Colonic mucosa (tissue), 4 donors: ENCODE results near the gene TNIK. TPM values are rescaled to one million over a fixed set of nuclear protein-coding genes. Genes with fewer than 3 reads are reported as not detected.

Experiments
- DNase-seq: peaks from one replicate; pipeline ENCODE4 v3.0.0-alpha.2; 2020
- H3K27ac ChIP-seq: fragments of 200-600 bp; one replicate; pipeline ENCODE4 v1.8.0; 2021
- H3K27me3 ChIP-seq: fragments of 200-600 bp; one replicate; pipeline ENCODE4 v1.8.0; 2021
- H3K36me3 ChIP-seq: fragments of 200-600 bp; one replicate; pipeline ENCODE4 v1.8.0; 2021
- H3K4me1 ChIP-seq: fragments of 200-600 bp; one replicate; pipeline ENCODE4 v1.8.0; 2021; ENCODE audit warnings: mild to moderate bottlenecking
- H3K4me3 ChIP-seq: fragments of 200-600 bp; one replicate; pipeline ENCODE4 v1.8.0; 2021
- H3K9ac ChIP-seq, 2 donors: one replicate each; pipeline ENCODE4 v1.7.0; 2013; ENCODE audit warnings: control low read depth in 2 of 2, low read depth in 2 of 2, low read length in 2 of 2
- H3K9me3 ChIP-seq: fragments of 200-600 bp; one replicate; pipeline ENCODE4 v1.8.0; 2021
- CTCF ChIP-seq: fragments of 200-600 bp; IDR thresholded peaks from one replicate; pipeline ENCODE4 v1.8.0; 2022; ENCODE audit warnings: antibody characterized with exemption, mild to moderate bottlenecking
- intact Hi-C: fragments of 100-400 bp; cut with DNase I; formaldehyde crosslinking; loops from one replicate; pipeline ENCODE4 v1.14.1; 2022
- total RNA-seq, 2 donors: library from RNA; stranded (reverse); fragmentation: NEBNext Ultra II Directional in 1 of 2; extraction: Animal tissue kit (Norgen Biotek cat#: 25700) in 1 of 2; gene quantifications; one replicate each; pipeline ENCODE4 v1.2.1, GENCODE V29; 2021
- donor health status: healthy.
- donor health status: DM: no; HTN: no; CAD: no.
- donor health status: DM: no; HTN: no; CAD: no.

TNIK gene
- total RNA-seq, 2 donors from 2014 or later = 19.9 to 30.9 TPM

GRCh38 chr3:171234298-171235010 is 225.8 kb downstream of the TNIK start:
- no peaks in the 10 kb centered on the region for H3K9me3 ChIP-seq

GRCh38 chr3:171231361-171231760 is 228.8 kb downstream of the TNIK start:
- TF ChIP-seq CTCF = no peak
- intact Hi-C loops = no loop called here
- DNase-seq = no peak
- H3K36me3 ChIP-seq = no peaks in the 10 kb centered on the region
- no peaks in the 10 kb centered on the region for H3K4me1 ChIP-seq
- no peaks in the 10 kb centered on the region for H3K27me3 ChIP-seq
- no peaks in the 10 kb centered on the region for H3K9me3 ChIP-seq
- H3K4me3 ChIP-seq = no peak overlapping the region
- no peak overlapping the region for H3K9ac ChIP-seq
- no peak overlapping the region for H3K27ac ChIP-seq

More at GRCh38 chr3:171234298-171235010, 225.8 kb downstream of the TNIK start:
- no peak overlapping the region for H3K27ac ChIP-seq
- H3K36me3 ChIP-seq = no peaks in the 10 kb centered on the region
- H3K9ac ChIP-seq = no peak overlapping the region
- DNase-seq = no peak
- no peaks in the 10 kb centered on the region for H3K4me1 ChIP-seq
- H3K27me3 ChIP-seq = no peaks in the 10 kb centered on the region
- no peak for TF ChIP-seq CTCF
- no peak overlapping the region for H3K4me3 ChIP-seq
- intact Hi-C loops = no loop called here

GRCh38 chr3:171230865-171231264 is 229.3 kb downstream of the TNIK start:
- H3K9ac ChIP-seq = no peak overlapping the region
- no peak overlapping the region for H3K4me3 ChIP-seq
- intact Hi-C loops = no loop called here
- H3K27ac ChIP-seq = no peak overlapping the region
- no peaks in the 10 kb centered on the region for H3K4me1 ChIP-seq
- no peak for TF ChIP-seq CTCF
- no peaks in the 10 kb centered on the region for H3K27me3 ChIP-seq
- DNase-seq = no peak
- no peaks in the 10 kb centered on the region for H3K36me3 ChIP-seq
- H3K9me3 ChIP-seq = no peaks in the 10 kb centered on the region

- H3K27ac ChIP-seq = no peak overlapping the region
- no peaks in the 10 kb centered on the region for H3K4me1 ChIP-seq
- intact Hi-C loops = no loop called here
- H3K9me3 ChIP-seq = no peaks in the 10 kb centered on the region
- no peak for DNase-seq
- no peak for TF ChIP-seq CTCF
- H3K4me3 ChIP-seq = no peak overlapping the region
- no peaks in the 10 kb centered on the region for H3K27me3 ChIP-seq
- no peak overlapping the region for H3K9ac ChIP-seq
- no peaks in the 10 kb centered on the region for H3K36me3 ChIP-seq
Observed at GRCh38 chr3:171229173-171229572, 231.0 kb downstream of the TNIK start.

GRCh38 chr3:171228240-171228639 is 232.0 kb downstream of the TNIK start:
- intact Hi-C loops = no loop called here
- no peaks in the 10 kb centered on the region for H3K9me3 ChIP-seq
- no peaks in the 10 kb centered on the region for H3K27me3 ChIP-seq
- no peaks in the 10 kb centered on the region for H3K4me1 ChIP-seq
- TF ChIP-seq CTCF = no peak
- H3K27ac ChIP-seq = no peak overlapping the region
- no peak for DNase-seq
- no peak overlapping the region for H3K4me3 ChIP-seq
- H3K9ac ChIP-seq = no peak overlapping the region
- no peaks in the 10 kb centered on the region for H3K36me3 ChIP-seq
